ENCODE measurements around the gene SCRN2.

Gene SCRN2

GRCh38 chr17:47803751-47804150, 37.3 kb downstream of the SCRN2 start:
- TF ChIP-seq CTCF (IDR thresholded peaks at IDR 0.05) (no peak), ZFX (IDR thresholded peaks at IDR 0.05; ENCODE audit: borderline replicate concordance) (no peak)

DNA sequence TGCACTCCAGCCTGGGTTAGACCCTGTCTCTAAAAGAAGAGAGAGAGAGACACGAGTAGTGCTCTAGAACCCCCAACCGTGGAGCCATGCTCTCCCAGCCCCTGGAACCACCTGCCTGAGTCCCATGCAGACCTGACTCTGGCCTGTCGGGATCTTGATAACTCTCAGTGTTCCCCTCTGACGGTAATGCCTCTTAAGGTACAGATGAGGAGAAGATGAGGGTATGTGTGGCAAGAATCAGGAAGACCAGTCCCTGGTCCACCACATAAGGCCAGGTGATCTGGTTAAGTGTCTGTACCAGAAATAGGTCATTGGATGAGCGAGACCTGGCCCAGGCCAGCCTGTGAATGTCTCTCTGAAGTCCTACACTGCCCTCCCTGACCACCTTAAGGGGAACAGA, 37.9 kb downstream of the SCRN2 start:
- TF ChIP-seq ZFX (IDR thresholded peaks at IDR 0.05; ENCODE audit: borderline replicate concordance), result no peak
- no peak for TF ChIP-seq CTCF (IDR thresholded peaks at IDR 0.05)
- H3K27ac ChIP-seq, result no peak overlapping the region

More at GRCh38 chr17:47803751-47804150, 37.3 kb downstream of the SCRN2 start:
- no peak overlapping the region for H3K27ac ChIP-seq

DNA sequence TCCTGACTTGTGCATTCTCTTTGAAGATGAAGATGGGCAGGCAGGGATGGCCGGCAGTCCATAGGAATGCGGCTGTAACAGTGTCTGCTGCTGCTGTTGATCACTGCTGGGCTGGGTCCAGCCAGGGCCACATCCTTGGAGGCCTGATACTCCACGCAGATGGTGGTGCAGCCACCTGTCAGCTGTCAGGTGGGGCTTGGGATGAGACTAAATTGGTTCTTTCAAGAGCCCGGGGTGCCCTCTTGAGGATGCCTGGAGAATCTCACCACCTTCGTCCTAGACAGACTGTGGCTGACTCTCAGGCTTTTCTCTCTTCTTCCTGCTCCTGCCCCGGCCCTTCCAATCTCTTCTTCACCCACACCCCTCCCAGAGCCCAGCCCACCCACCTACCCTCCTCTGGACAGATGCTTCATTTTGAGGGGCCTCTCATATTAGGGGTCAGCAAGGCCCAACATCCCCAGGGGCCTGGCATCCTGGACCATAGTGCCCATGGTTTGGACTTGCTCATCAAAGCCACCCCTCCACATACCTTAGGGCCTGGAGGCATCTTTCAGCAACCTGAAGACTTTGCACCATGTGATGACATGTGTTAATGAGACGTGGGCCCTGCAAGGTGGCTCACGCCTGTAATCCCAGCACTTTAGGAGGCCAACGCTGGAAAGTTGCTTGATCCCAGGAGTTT, 38.6 kb downstream of the SCRN2 start:
- H3K27ac ChIP-seq, result no peak overlapping the region
- no peak for TF ChIP-seq ZFX (IDR thresholded peaks at IDR 0.05; ENCODE audit: borderline replicate concordance)
- TF ChIP-seq CTCF (IDR thresholded peaks at IDR 0.05), result peak; percentile 83

DNA sequence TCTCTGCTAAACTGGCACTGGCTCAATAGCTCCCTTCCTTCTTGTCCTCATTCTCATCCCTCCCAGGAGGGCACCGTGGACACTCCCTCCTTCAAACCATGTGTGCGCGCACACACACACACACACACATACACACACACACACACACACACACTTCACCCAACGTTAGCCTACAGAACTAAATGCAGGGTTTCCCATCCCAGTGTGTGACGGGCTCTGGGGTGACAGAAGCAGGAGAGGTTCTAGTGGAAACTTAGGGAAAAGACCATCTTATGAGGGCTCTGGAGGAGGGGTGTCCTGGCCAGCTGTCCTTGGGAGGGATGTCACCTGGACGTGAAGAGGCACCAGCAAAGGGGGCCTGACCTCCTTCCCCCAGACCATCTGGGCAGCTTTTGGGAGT, 39.2 kb downstream of the SCRN2 start:
- no peak overlapping the region for H3K27ac ChIP-seq
- TF ChIP-seq ZFX (IDR thresholded peaks at IDR 0.05; ENCODE audit: borderline replicate concordance) (no peak), CTCF (IDR thresholded peaks at IDR 0.05) (no peak)

GRCh38 chr17:47801176-47801765, 39.8 kb downstream of the SCRN2 start:
- no peak overlapping the region for H3K27ac ChIP-seq
- TF ChIP-seq ZFX (IDR thresholded peaks at IDR 0.05; ENCODE audit: borderline replicate concordance) (no peak), CTCF (IDR thresholded peaks at IDR 0.05) (no peak)

GRCh38 chr17:47800686-47801085, 40.4 kb downstream of the SCRN2 start:
- TF ChIP-seq ZFX (IDR thresholded peaks at IDR 0.05; ENCODE audit: borderline replicate concordance), result no peak
- TF ChIP-seq CTCF (IDR thresholded peaks at IDR 0.05), result no peak
- H3K27ac ChIP-seq, result no peak overlapping the region

DNA sequence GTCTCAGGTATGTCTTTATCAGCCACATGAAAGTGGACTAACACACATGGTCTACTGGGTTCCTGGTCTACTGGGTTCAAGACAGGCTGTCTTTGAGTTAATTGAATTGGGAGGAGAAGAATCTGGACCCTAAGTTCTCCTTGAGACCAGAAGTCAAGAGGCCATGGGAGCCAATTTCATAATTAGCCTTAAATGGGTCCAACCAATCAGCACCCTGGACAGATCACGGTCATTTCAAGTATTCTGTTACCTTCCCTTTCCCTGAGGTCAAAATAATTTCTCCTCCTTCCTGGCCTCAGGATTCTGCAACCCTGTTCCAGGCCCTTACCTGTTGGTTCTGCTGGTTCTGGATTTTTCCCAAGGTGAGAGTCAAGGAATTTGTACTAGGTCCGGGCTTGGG, 43.3 kb downstream of the SCRN2 start:
- TF ChIP-seq ZFX (IDR thresholded peaks at IDR 0.05; ENCODE audit: borderline replicate concordance) (no peak), CTCF (IDR thresholded peaks at IDR 0.05) (no peak)

More for the DNA sequence above, 43.3 kb downstream of the SCRN2 start:
- no peak overlapping the region for H3K27ac ChIP-seq

All from 22Rv1 (cell line).